HL-60 (cell line): ENCODE measurements around the gene ARNT2.

Source experiments
- DNase-seq, 2 experiments: peaks; one replicate each; pipeline ENCODE4 v3.0.0-alpha.2; 2010 to 2020; ENCODE audit warnings: low read depth in 1 of 2, low spot score in 1 of 2
- H3K27ac ChIP-seq: fragments of 250-450 bp; sonication (Bioruptor Pico); replicated peaks from 2 replicates; pipeline ENCODE4 v1.5.1; 2020; ENCODE audit warnings: mild to moderate bottlenecking, moderate library complexity
- H3K27me3 ChIP-seq: fragments of 250-450 bp; sonication (Bioruptor Pico); 2 replicates; pipeline ENCODE4 v1.5.1; 2021; ENCODE audit warnings: mild to moderate bottlenecking, moderate library complexity; ENCODE audit not compliant: insufficient read depth, poor library complexity, severe bottlenecking
- H3K4me3 ChIP-seq: replicated peaks from 2 replicates; pipeline ENCODE4 v1.5.1; 2011; ENCODE audit warnings: mild to moderate bottlenecking, control low read depth, low read length; ENCODE audit not compliant: insufficient read depth
- CTCF ChIP-seq: IDR thresholded peaks from one replicate; pipeline ENCODE4 v1.5.1; 2011; ENCODE audit warnings: low read length, control low read depth, inconsistent platforms; ENCODE audit not compliant: insufficient read depth
- GABPA ChIP-seq: IDR thresholded peaks from 2 replicates; pipeline ENCODE4 v1.6.1; 2012; ENCODE audit warnings: low read depth
- POLR2AphosphoS5 ChIP-seq: IDR thresholded peaks from 2 replicates; pipeline ENCODE4 v1.6.1; 2012; ENCODE audit warnings: low read depth
- REST ChIP-seq: IDR thresholded peaks from 2 replicates; pipeline ENCODE4 v1.6.1; 2012; ENCODE audit warnings: low read depth; ENCODE audit not compliant: insufficient replicate concordance
- SPI1 ChIP-seq: IDR thresholded peaks from 2 replicates; pipeline ENCODE4 v1.6.1; 2012; ENCODE audit warnings: low read depth, mild to moderate bottlenecking, borderline replicate concordance

ARNT2 gene

GRCh38 chr15:80615361-80615736 lies 211.2 kb downstream of the ARNT2 start:
- DNase-seq, result no peak
- H3K4me3 ChIP-seq, result no peak overlapping the region
- H3K27me3 ChIP-seq, result no peaks in the 10 kb centered on the region
- no peak overlapping the region for H3K27ac ChIP-seq
- no peak for TF ChIP-seq GABPA
- TF ChIP-seq SPI1, result no peak
- no peak for TF ChIP-seq REST
- TF ChIP-seq POLR2AphosphoS5, result no peak
- TF ChIP-seq CTCF, result no peak

DNA sequence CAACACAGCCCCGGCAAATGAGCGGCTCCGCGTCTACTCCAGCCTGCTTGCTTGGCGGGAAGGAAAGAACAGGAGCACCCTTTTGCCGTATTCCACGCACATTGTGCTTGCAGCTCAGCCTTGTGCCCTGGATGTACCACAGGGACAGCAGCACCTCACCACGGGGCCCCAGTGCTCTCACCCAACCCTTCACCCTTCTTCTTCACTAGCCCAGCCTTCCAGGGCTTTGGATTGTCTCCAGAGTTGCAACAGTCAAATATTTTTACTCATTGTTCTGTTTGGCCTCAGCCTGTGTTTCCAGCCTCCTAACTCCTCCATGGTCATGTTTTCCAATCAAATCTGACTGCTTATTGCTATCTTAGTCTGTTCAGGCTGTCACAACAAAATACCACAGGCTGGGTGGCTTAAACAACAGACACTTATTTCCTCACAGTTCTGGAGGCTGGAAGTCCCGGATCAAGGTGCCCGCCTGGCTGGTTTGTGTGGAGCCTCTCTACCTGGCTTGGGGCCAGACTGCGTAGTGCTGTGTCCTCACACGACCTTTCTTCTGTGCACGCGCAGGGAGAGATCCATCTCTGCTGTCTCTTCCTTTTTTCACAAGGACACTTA lies 211.7 kb downstream of the ARNT2 start:
- no peaks in the 10 kb centered on the region for H3K27me3 ChIP-seq
- no peak for TF ChIP-seq POLR2AphosphoS5
- TF ChIP-seq GABPA, result no peak
- no peak for TF ChIP-seq SPI1
- TF ChIP-seq REST, result no peak
- TF ChIP-seq CTCF, result no peak
- DNase-seq, result no peak
- no peak overlapping the region for H3K4me3 ChIP-seq
- H3K27ac ChIP-seq, result no peak overlapping the region

- H3K27ac ChIP-seq, result no peak overlapping the region
- H3K27me3 ChIP-seq, result no peaks in the 10 kb centered on the region
- H3K4me3 ChIP-seq, result no peak overlapping the region
- DNase-seq, result no peak
- TF ChIP-seq GABPA (no peak), SPI1 (no peak), CTCF (no peak), REST (no peak)
Observed at GRCh38 chr15:80618685-80619400, 214.7 kb downstream of the ARNT2 start.
